OCI-LY3 (cell line): ENCODE data around the gene ZNF300.
"Not testable (repeated sequence)": the region's sequence is repeated elsewhere in the genome, so short reads cannot be mapped to it uniquely, and the experiment has no call there.

Experiments used
- H2AFZ ChIP-seq: fragments of 200-600, 300-600 bp; shearing (Covaris generic); 2 replicates; pipeline ENCODE4 v1.6.0; 2014; ENCODE audit warnings: antibody characterized with exemption, low read depth, low read length
- H3K27ac ChIP-seq: fragments of 200-600, 300-600 bp; sonication (generic); 2 replicates; pipeline ENCODE4 v1.5.1; 2014; ENCODE audit warnings: mild to moderate bottlenecking, low read length, moderate library complexity, mixed read lengths
- H3K27me3 ChIP-seq: fragments of 200-600, 300-600 bp; sonication (generic); 2 replicates; pipeline ENCODE4 v1.6.1; 2014; ENCODE audit warnings: low read depth, low read length, mixed read lengths
- H3K36me3 ChIP-seq: fragments of 200-600, 300-600 bp; sonication (generic); replicated peaks from 2 replicates; pipeline ENCODE3; 2014; ENCODE audit warnings: low read depth, low read length, mixed read lengths
- H3K4me1 ChIP-seq: fragments of 300-600, 200-600 bp; sonication (generic); 2 replicates; pipeline ENCODE4 v1.6.1; 2014; ENCODE audit warnings: low read length, mixed read lengths
- H3K4me2 ChIP-seq: fragments of 200-600, 300-600 bp; sonication (generic); 2 replicates; pipeline ENCODE4 v1.6.1; 2014; ENCODE audit warnings: low read length, mixed read lengths
- H3K4me3 ChIP-seq: fragments of 300-600, 200-600 bp; sonication (generic); 2 replicates; pipeline ENCODE4 v1.5.1; 2014; ENCODE audit warnings: antibody characterized with exemption, mild to moderate bottlenecking, low read length, moderate library complexity
- H3K79me2 ChIP-seq: fragments of 300-600, 200-600 bp; shearing (Covaris generic); 2 replicates; pipeline ENCODE4 v1.6.1; 2014; ENCODE audit warnings: mild to moderate bottlenecking, low read length, mixed read lengths
- H3K9ac ChIP-seq: fragments of 300-600, 200-600 bp; shearing (Covaris generic); 2 replicates; pipeline ENCODE4 v1.6.0; 2014; ENCODE audit warnings: mild to moderate bottlenecking, low read length, moderate library complexity
- H3K9me3 ChIP-seq: fragments of 200-600, 300-600 bp; shearing (Covaris generic); 2 replicates; pipeline ENCODE4 v1.6.1; 2014; ENCODE audit warnings: low read length, mixed read lengths; ENCODE audit not compliant: insufficient read depth
- H4K20me1 ChIP-seq: fragments of 200-600, 300-600 bp; sonication (generic); 2 replicates; pipeline ENCODE4 v1.6.1; 2016; ENCODE audit warnings: low read length, mixed read lengths; ENCODE audit not compliant: insufficient read depth
- EZH2phosphoT487 ChIP-seq: fragments of 200-600 bp; shearing (Covaris generic); IDR thresholded peaks from 2 replicates; pipeline ENCODE4 v1.6.1; 2018; ENCODE audit warnings: antibody characterized with exemption, mixed run types, low read depth
- TF ChIP-seq, protein P1 (sequence below): fragments of 200-600, 300-600 bp; sonication (generic); IDR thresholded peaks from 2 replicates; pipeline ENCODE4 v1.5.1; 2014; ENCODE audit warnings: antibody characterized with exemption, low read length, low read depth

ZNF300 gene

DNA sequence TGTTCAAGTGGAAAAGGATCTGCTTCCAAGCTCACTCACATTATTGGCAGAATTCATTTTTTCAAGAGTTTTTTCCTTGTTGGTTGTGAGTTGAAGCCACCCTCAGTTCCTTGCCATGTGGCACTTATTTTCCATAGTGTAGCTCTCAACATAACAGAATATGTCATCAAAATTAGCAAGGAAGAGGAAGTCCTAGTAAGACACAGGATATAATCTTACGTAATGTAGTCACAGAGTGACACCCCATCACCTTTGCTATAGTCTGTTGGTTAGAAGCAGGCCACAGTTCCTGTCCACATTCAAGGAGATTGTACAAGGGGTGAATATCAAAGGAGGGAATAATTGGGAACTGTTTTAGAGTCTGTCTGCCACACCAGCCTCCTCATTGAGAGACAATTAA lies 42.7 kb downstream of the ZNF300 start:
- Histone ChIP-seq H3K9ac (no peak overlapping the region), H3K4me3 (no peak overlapping the region), H3K4me2 (no peak overlapping the region), H3K9me3 (no peaks in the 10 kb centered on the region), H3K4me1 (no peaks in the 10 kb centered on the region), H3K27me3 (no peaks in the 10 kb centered on the region), H3K36me3 (no peaks in the 10 kb centered on the region), H4K20me1 (no peaks in the 10 kb centered on the region), H3K27ac (no peak overlapping the region), H3K79me2 (no peaks in the 10 kb centered on the region), H2AFZ (no peak overlapping the region)
- TF ChIP-seq, protein P1, sequence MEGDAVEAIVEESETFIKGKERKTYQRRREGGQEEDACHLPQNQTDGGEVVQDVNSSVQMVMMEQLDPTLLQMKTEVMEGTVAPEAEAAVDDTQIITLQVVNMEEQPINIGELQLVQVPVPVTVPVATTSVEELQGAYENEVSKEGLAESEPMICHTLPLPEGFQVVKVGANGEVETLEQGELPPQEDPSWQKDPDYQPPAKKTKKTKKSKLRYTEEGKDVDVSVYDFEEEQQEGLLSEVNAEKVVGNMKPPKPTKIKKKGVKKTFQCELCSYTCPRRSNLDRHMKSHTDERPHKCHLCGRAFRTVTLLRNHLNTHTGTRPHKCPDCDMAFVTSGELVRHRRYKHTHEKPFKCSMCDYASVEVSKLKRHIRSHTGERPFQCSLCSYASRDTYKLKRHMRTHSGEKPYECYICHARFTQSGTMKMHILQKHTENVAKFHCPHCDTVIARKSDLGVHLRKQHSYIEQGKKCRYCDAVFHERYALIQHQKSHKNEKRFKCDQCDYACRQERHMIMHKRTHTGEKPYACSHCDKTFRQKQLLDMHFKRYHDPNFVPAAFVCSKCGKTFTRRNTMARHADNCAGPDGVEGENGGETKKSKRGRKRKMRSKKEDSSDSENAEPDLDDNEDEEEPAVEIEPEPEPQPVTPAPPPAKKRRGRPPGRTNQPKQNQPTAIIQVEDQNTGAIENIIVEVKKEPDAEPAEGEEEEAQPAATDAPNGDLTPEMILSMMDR, result no peak
- TF ChIP-seq EZH2phosphoT487, result no peak

DNA sequence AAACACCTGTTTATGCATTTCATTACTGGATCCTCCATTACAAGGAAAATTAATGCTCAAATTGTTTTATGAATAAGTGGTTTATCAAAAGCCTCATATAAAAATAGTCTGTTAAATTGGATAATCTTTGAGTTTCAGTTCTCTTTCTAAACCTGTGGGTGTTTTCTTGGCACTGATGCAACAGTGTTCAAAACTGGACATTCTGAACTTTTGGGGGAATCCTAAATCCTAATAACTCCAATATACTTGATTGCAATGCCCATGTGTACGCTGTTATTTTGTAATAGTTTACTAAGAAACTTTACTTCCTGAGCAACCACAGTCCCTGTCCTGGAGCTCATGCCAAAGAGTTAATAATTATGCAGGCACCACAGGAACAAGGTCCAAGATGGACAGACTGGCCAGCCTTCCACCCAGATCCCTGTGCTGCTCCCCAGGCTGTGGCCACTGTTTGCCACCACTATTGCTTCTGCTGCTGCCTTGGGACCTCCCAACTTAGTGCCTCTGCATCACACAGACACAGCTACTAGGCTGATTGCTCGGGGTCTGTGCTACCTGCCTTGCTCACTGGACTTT lies 44.4 kb downstream of the ZNF300 start:
- H3K4me1 ChIP-seq, result no peaks in the 10 kb centered on the region
- no peak for TF ChIP-seq EZH2phosphoT487
- TF ChIP-seq, protein P1, result no peak
- H3K4me3 ChIP-seq, result no peak overlapping the region
- no peaks in the 10 kb centered on the region for H4K20me1 ChIP-seq
- H3K79me2 ChIP-seq, result no peaks in the 10 kb centered on the region
- no peaks in the 10 kb centered on the region for H3K27me3 ChIP-seq
- H3K36me3 ChIP-seq, result no peaks in the 10 kb centered on the region
- H3K4me2 ChIP-seq, result no peak overlapping the region
- H3K27ac ChIP-seq, result no peak overlapping the region
- no peak overlapping the region for H2AFZ ChIP-seq
- no peaks in the 10 kb centered on the region for H3K9me3 ChIP-seq
- H3K9ac ChIP-seq, result no peak overlapping the region

DNA sequence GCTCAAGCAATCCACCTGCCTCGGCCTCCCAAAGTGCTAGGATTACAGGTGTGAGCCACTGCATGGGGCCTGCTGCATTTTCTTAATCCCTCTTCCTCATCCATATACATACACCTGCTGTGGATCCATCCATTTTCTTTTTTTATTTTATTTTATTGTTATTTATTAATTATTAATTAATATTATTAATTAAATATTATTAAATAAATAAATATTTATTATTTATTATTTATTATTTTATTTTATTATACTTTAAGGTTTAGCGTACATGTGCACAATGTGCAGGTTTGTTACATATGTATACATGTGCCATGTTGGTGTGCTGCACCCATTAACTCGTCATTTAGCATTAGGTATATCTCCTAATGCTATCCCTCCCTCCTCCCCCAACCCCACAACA lies 48.1 kb downstream of the ZNF300 start:
- not testable (repeated sequence) for H3K9me3 ChIP-seq, H2AFZ ChIP-seq, H3K36me3 ChIP-seq, H3K4me2 ChIP-seq, H3K9ac ChIP-seq, H3K27ac ChIP-seq, H3K4me1 ChIP-seq, H4K20me1 ChIP-seq, H3K27me3 ChIP-seq, H3K4me3 ChIP-seq, H3K79me2 ChIP-seq

DNA sequence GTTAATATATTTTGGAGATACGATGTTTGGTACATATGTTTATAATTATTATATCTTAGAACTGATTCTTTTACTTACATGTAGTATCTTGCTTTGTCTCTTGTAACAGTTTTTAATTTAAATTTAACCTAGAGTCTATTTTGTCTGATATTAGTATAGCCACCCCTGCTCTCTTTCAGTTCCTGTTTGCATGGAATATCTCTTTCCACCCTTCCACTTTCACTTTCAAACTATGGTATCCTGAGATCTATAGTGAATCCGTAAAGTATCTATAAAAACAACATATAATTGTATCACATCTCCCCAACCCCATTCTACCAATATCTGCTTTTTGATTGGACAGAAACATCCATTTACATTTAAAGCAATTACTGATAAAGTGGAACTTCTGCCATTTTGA lies 51.2 kb downstream of the ZNF300 start:
- no peak overlapping the region for H3K9ac ChIP-seq
- H2AFZ ChIP-seq, result no peak overlapping the region
- H3K9me3 ChIP-seq, result no peaks in the 10 kb centered on the region
- no peaks in the 10 kb centered on the region for H3K79me2 ChIP-seq
- no peaks in the 10 kb centered on the region for H3K27me3 ChIP-seq
- peak overlapping the region; percentile 30; the same call in 1 of the 2 replicates for H3K4me2 ChIP-seq
- H4K20me1 ChIP-seq, result no peaks in the 10 kb centered on the region
- TF ChIP-seq, protein P1, result no peak
- no peak for TF ChIP-seq EZH2phosphoT487
- no peaks in the 10 kb centered on the region for H3K36me3 ChIP-seq
- no peak overlapping the region for H3K4me3 ChIP-seq
- no peak overlapping the region for H3K27ac ChIP-seq
- peaks cover 9% of the 10 kb centered on the region; the same call in 1 of the 2 replicates for H3K4me1 ChIP-seq

DNA sequence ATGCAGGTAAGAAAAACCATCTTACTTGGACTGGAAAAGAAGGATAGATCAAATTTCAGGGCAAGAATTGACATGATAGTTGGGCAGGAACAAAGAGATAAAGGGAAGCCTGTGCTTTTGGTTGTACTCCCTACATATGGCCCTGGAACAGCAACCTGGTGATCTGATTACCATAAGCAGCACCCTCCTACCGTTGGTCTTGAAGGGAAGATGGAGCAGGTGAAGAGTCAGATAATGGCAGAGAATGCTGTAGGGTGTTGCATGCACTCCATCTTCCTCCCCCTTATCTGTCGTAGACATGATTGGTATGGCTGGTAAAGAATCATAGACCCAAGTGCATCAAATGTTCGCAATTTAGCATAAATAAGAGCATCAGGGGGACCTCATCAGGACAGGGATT lies 53.7 kb downstream of the ZNF300 start:
- Histone ChIP-seq H3K9ac (no peak overlapping the region), H3K27ac (no peak overlapping the region), H3K79me2 (no peaks in the 10 kb centered on the region), H3K27me3 (no peaks in the 10 kb centered on the region), H3K4me1 (peaks cover 12% of the 10 kb centered on the region; the same call in 1 of the 2 replicates), H3K9me3 (no peaks in the 10 kb centered on the region), H3K4me2 (no peak overlapping the region), H2AFZ (no peak overlapping the region), H3K36me3 (no peaks in the 10 kb centered on the region), H3K4me3 (no peak overlapping the region), H4K20me1 (no peaks in the 10 kb centered on the region)
- TF ChIP-seq, protein P1, result no peak
- no peak for TF ChIP-seq EZH2phosphoT487
